SU-DHL-6 (cell line): ENCODE results near the gene MYBPH.

Source experiments
- H2AFZ ChIP-seq: fragments of 200-600 bp; sonication (generic); 2 replicates; pipeline ENCODE4 v1.6.1; 2014; ENCODE audit warnings: low read depth, mild to moderate bottlenecking, moderate library complexity, mixed read lengths, antibody characterized with exemption, low read length; ENCODE audit not compliant: severe bottlenecking
- H3F3A ChIP-seq: fragments of 200-600 bp; shearing (Covaris generic); 2 replicates; pipeline ENCODE4 v1.6.0; 2016; ENCODE audit warnings: antibody characterized with exemption, mild to moderate bottlenecking; ENCODE audit not compliant: insufficient read depth
- H3K27ac ChIP-seq: fragments of 200-600 bp; sonication (generic); 2 replicates; pipeline ENCODE4 v1.5.1; 2016; ENCODE audit warnings: low read depth, mild to moderate bottlenecking, low read length, moderate library complexity, mixed read lengths
- H3K27me3 ChIP-seq: fragments of 200-600 bp; sonication (generic), shearing (Covaris generic); 2 replicates; pipeline ENCODE4 v1.6.0; 2014; ENCODE audit warnings: mild to moderate bottlenecking, low read length
- H3K36me3 ChIP-seq: fragments of 200-600 bp; sonication (generic); 2 replicates; pipeline ENCODE4 v1.6.1; 2014; ENCODE audit warnings: mild to moderate bottlenecking, low read length, mixed read lengths
- H3K4me2 ChIP-seq: fragments of 300-600, 200-600 bp; shearing (Covaris generic), sonication (generic); 2 replicates; pipeline ENCODE4 v1.6.0; 2014; ENCODE audit warnings: low read length, low read depth, mild to moderate bottlenecking; ENCODE audit not compliant: poor library complexity, severe bottlenecking
- H3K4me3 ChIP-seq: fragments of 200-600 bp; sonication (generic); 2 replicates; pipeline ENCODE4 v1.5.1; 2014; ENCODE audit warnings: antibody characterized with exemption, low read length, mild to moderate bottlenecking, mixed read lengths; ENCODE audit not compliant: insufficient read depth, poor library complexity, severe bottlenecking
- H3K79me2 ChIP-seq: fragments of 200-600 bp; sonication (generic); 2 replicates; pipeline ENCODE4 v1.6.1; 2014; ENCODE audit warnings: mild to moderate bottlenecking, low read length, moderate library complexity; ENCODE audit not compliant: insufficient read depth
- H3K9ac ChIP-seq: fragments of 200-600 bp; sonication (generic); 2 replicates; pipeline ENCODE4 v1.7.0; 2014; ENCODE audit warnings: mild to moderate bottlenecking, low read length
- H3K9me2 ChIP-seq: fragments of 200-600 bp; sonication (generic); replicated peaks from 2 replicates; pipeline ENCODE4 v1.6.1; 2014; ENCODE audit warnings: low read length; ENCODE audit not compliant: insufficient read depth
- H3K9me3 ChIP-seq: fragments of 200-600 bp; sonication (generic); 2 replicates; pipeline ENCODE4 v1.6.1; 2014; ENCODE audit warnings: low read length, mixed read lengths; ENCODE audit not compliant: insufficient read depth
- H4K20me1 ChIP-seq: fragments of 200-600 bp; sonication (generic); 2 replicates; pipeline ENCODE4 v1.6.1; 2014; ENCODE audit warnings: low read depth, mild to moderate bottlenecking, antibody characterized with exemption, low read length, moderate library complexity, mixed read lengths
- EZH2phosphoT487 ChIP-seq: fragments of 200-600 bp; sonication (generic), shearing (Covaris generic); conservative IDR thresholded peaks from 2 replicates; pipeline ENCODE4 v1.6.1; 2018; ENCODE audit warnings: mild to moderate bottlenecking, antibody characterized with exemption, low read length, moderate library complexity, mixed read lengths
- TF ChIP-seq, protein P1 (sequence below): fragments of 200-600 bp; sonication (generic); IDR thresholded peaks from one replicate; pipeline ENCODE4 v1.5.1; 2017; ENCODE audit warnings: antibody characterized with exemption, mild to moderate bottlenecking, low read length, moderate library complexity; ENCODE audit not compliant: insufficient read depth, poor library complexity, severe bottlenecking

MYBPH gene

DNA sequence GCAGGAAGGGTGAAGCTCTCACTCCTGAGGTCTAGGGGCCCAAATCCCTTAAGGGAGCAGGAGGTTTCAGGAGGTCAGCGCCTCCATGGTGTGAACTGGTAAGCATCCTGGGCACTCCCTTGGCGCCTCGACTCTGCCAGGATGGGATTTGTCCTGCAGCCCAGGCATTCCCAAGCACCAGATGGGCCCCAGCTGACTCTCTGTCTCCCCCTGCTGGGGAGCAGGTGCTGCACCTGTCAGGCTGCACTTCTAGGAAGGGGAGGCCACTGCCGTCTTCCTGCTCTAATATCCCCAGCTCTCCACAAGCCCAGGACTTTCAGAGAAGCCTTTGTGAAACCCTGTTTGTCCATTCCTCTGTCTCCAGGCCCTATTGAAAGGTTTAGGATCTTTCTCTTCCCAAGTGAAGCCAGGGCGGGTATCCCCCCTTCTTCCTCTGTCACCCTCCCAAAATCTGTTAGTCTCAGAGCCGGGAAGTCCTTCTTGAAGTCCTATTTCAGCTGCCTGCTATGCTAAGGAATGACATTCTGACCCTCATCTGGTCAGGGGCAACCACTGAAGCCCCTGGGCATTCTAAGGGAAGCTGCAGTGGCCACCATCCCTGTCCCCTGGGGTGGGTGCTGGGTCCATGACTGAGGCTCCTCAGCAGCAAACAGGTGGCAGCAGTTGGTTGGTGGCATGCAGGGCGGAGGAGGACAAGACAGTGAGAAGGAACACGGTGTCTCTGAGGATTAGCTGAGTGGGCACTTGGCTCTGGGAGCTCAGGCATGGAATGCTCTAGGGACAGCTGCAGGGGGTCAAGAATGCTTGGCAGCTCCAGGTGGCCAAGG, 3.2 kb downstream of the MYBPH start:
- H2AFZ ChIP-seq, result no peak overlapping the region
- no peaks in the 10 kb centered on the region for H4K20me1 ChIP-seq
- no peaks in the 10 kb centered on the region for H3K36me3 ChIP-seq
- no peak overlapping the region for H3K4me2 ChIP-seq
- H3K4me3 ChIP-seq, result no peak overlapping the region
- no peaks in the 10 kb centered on the region for H3F3A ChIP-seq
- no peaks in the 10 kb centered on the region for H3K9me2 ChIP-seq
- H3K9me3 ChIP-seq, result no peaks in the 10 kb centered on the region
- no peak overlapping the region for H3K9ac ChIP-seq
- H3K79me2 ChIP-seq, result no peaks in the 10 kb centered on the region
- no peaks in the 10 kb centered on the region for H3K27me3 ChIP-seq
- TF ChIP-seq EZH2phosphoT487, result no peak
- TF ChIP-seq, protein P1, sequence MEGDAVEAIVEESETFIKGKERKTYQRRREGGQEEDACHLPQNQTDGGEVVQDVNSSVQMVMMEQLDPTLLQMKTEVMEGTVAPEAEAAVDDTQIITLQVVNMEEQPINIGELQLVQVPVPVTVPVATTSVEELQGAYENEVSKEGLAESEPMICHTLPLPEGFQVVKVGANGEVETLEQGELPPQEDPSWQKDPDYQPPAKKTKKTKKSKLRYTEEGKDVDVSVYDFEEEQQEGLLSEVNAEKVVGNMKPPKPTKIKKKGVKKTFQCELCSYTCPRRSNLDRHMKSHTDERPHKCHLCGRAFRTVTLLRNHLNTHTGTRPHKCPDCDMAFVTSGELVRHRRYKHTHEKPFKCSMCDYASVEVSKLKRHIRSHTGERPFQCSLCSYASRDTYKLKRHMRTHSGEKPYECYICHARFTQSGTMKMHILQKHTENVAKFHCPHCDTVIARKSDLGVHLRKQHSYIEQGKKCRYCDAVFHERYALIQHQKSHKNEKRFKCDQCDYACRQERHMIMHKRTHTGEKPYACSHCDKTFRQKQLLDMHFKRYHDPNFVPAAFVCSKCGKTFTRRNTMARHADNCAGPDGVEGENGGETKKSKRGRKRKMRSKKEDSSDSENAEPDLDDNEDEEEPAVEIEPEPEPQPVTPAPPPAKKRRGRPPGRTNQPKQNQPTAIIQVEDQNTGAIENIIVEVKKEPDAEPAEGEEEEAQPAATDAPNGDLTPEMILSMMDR, result peak; percentile 57
- H3K27ac ChIP-seq, result no peak overlapping the region

DNA sequence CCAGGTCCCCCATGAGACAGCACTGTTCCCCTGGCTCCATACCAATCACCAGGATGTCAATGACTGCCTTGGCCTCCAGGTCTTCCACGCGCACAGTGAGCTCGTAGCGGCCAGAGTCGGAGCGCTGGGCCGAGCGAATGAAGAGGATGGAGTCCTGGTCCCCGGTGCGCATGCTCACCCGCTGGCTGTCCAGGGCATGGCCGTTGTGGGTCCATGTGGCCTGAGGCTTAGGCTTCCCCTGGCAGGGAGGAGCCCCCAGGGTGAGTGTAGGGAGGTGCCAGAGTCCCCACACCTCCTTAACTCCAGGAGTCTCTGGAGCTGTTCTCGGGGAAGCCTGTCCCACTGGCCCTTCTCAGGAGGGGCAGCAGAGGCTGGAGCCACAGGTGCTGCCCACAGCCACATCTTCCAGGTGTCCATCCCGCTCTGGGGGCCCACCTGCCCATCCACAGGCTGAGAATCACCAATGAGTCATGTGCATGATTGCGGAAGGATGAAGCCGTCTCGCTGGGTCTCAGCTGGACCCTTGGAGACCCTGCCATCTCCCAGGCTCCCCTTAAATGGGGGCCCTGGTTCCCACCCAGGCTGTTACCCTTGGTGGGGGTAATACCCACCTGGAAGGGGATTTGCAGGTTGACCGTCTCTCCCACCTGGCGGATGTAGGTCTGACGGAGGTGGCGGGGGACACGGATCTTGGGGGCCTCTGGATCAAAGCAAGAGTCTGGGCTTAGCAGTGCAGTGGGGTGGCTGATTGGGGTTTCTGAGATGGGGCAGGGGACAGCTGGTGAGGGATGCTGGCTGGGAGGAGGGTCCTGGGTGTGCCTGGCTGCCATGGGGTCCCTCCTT, 4.1 kb downstream of the MYBPH start:
- no peaks in the 10 kb centered on the region for H3K27me3 ChIP-seq
- H3K79me2 ChIP-seq, result no peaks in the 10 kb centered on the region
- no peak overlapping the region for H3K4me2 ChIP-seq

DNA sequence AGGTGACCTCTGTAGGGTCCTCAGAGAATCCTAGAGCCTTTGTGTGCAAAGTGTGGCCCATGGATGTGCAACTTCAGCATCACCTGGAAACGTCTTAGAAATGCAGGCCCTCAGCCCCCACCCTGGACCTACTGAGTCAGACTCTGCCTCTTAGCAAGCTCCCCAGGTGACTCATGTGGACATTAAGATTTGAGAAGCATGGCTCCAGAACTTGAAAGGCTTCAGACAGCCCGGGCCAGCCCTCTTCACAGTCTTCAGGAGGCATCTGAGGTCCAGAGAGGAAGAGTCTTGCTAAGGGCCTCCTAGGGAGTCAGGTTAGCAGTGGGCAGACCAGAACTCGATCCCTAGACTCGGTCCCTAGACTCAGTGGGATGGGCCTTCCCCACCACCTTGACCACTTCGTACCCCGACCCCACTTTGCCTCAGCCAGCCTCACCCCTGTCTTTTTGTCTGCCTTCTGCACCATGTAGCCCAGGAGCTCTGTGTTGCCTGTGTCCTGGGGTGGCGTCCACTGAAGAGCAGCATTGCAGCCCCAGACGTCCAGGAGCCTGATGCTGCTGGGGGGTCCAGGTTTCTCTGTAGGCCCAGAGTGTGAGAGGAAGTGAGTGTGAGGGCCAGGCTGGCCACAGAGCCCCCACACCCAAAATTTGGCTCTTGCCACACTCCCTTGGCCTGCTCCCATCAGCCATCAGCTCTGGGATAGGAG, 4.8 kb downstream of the MYBPH start:
- Histone ChIP-seq H3K36me3 (no peaks in the 10 kb centered on the region), H3K79me2 (no peaks in the 10 kb centered on the region), H3K4me3 (no peak overlapping the region), H3K27me3 (no peaks in the 10 kb centered on the region), H3K27ac (no peak overlapping the region), H3K9ac (no peak overlapping the region), H3F3A (no peaks in the 10 kb centered on the region), H3K4me2 (no peak overlapping the region), H3K9me3 (no peaks in the 10 kb centered on the region), H2AFZ (no peak overlapping the region), H4K20me1 (no peaks in the 10 kb centered on the region), H3K9me2 (no peaks in the 10 kb centered on the region)
- no peak for TF ChIP-seq EZH2phosphoT487
- TF ChIP-seq, protein P1, result no peak

More for the DNA sequence above, 4.1 kb downstream of the MYBPH start:
- H3K36me3 ChIP-seq, result no peaks in the 10 kb centered on the region
- H3K9me3 ChIP-seq, result no peaks in the 10 kb centered on the region
- H4K20me1 ChIP-seq, result no peaks in the 10 kb centered on the region
- H3K27ac ChIP-seq, result no peak overlapping the region
- H2AFZ ChIP-seq, result no peak overlapping the region
- H3F3A ChIP-seq, result no peaks in the 10 kb centered on the region
- H3K4me3 ChIP-seq, result no peak overlapping the region
- no peaks in the 10 kb centered on the region for H3K9me2 ChIP-seq
- no peak overlapping the region for H3K9ac ChIP-seq
- TF ChIP-seq, protein P1, result no peak
- TF ChIP-seq EZH2phosphoT487, result no peak
